Measurements from ENCODE around the gene CACNA1C.

The CACNA1C gene

DNA sequence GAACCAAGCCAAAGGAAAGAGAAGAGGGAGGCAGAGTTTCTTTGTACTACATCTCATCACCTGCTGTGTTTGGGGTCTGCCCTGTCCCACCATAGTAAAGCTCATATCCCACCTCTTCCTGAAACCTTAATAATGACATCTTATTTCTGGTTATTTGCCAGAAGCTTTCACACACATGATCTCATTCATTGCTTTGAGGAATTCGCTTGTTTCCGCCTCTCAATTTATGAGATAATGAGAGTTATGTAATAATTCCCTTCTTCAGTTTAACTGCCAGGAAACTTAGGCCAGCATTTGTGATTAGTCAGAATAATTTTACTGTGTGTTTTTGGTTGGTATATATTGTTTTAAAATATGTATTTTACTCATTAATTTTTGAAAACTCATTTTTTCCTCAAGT lies 205.2 kb downstream of the CACNA1C start:
- no peak for DNase-seq (ENCODE audit: low spot score)

DNA sequence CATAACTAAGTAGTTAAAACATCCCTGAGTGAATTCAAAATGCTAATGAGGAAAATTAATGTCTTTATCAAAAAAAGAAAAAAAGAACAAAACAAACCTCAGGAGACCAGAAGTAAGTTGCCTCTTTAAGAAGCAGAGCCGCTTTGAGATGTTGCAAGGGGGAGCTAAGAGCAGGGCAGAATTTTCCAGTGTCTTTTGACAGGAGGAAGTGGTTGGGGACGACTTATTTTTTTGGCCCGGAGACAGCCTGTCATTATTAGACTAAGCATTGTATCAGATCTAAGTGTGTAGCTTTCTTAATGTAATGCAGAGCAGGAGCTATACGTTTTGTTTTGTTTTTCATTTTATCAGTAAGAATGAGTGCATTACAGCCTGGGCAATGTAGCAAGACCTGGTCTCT lies 206.6 kb downstream of the CACNA1C start:
- DNase-seq (ENCODE audit: low spot score) = no peak

DNA sequence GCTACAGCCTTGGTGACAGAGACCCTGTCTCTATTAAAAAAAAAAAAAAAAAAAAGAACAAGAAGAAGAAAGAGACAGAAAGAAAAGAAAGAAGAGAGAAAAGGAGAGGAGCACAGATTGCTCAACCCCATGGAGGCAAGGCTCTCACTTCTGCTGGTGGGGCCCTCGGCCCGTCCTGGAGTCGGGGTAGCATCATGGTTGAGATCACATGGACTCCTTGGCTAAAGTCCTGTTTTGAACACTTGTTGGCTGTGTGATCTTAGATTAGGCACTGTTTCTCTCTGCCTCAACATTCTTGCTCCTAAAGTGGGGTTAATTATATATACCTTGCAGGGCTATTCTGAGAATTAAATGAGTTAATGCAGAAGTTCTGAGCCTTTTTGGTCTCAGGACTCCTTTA lies 207.7 kb downstream of the CACNA1C start:
- no peak for DNase-seq (ENCODE audit: low spot score)

DNA sequence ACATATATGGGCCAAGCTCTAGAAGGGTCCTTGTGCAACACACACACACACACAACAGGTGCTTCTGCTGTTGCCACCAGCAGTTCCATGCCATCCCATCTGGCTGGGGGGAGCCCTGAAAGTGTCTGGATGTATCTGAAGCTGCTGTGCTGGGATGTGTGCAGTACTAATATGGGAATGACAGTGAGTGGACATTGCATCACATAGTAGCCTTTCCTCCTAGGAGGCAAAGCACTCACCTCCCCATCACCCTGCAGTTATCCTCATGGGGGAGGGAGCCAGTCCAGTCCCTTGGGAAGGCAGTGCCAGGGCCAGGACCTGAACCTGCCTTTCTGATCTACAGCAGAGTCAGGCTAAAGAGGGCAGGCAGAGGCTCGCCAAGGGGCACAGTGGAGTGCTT lies 208.9 kb downstream of the CACNA1C start:
- no peak for DNase-seq (ENCODE audit: low spot score)

DNA sequence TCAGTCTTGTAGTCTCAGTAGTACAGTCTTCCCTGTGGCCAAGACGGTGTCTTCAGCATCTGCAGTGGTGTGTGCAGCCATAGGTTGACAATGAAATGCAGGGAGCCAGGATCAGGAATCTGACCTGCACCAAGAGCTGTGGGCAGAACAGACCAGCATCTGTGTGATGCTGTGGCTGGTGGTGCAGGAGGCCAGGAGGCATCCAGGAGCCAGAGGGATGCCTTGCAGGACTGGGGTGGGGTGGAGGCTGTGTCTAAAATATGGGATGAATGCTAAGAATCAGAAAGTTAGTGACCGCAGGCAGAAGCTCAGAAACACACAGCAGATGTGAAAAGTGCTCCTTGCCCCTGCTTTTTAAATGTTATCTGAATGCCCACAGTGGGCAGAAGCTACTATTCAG lies 209.7 kb downstream of the CACNA1C start:
- no peak for DNase-seq (ENCODE audit: low spot score)

DNA sequence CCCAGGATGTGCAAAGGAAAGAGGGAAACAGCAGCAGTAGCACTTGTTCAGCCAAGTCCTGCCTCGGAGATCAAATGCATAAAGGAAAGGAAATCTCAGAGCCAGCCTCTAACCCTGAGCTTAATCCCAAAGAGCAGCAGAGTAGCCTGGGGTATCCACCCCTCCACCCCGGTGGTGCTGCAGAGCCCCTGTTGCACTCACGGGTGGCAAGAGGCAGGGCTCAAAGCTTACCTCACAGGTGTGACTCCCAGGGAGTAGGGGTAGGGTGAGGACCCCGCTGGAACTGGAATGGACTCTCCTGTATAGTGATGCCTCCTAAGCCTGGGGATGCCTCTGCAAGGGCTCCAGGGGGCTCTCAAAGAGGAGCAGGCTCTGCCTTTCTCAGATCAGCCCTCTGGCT lies 211.1 kb downstream of the CACNA1C start:
- DNase-seq (ENCODE audit: low spot score) = no peak

DNA sequence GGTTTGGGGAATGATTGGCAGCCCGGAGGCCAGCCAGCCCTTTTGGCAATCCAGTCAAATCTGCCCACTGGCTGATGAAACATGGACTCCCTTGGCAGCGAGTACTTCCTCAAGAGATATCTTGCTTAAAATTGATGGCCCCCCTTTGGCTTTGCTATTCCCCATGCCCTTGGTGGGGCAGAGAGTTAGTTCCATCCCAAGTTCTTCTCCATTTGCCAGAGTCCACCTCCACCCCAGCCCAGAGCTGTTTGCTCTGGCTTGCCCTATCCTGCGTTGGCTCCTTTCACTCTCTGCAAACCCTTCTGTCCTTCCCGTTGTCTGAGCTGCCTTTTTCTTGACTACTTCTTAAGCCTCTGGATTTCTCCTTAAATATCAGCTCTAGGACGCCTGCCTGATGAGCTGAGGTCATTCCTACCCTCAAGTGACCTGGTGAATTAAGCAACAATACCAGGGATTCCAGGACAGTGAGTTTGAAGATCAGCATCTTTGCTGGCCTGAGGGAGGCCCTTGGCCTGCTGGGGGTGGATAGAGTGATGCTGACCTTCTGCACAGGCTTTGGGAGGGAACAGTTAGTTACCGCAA lies 212.0 kb downstream of the CACNA1C start:
- no peak for DNase-seq (ENCODE audit: low spot score)

DNA sequence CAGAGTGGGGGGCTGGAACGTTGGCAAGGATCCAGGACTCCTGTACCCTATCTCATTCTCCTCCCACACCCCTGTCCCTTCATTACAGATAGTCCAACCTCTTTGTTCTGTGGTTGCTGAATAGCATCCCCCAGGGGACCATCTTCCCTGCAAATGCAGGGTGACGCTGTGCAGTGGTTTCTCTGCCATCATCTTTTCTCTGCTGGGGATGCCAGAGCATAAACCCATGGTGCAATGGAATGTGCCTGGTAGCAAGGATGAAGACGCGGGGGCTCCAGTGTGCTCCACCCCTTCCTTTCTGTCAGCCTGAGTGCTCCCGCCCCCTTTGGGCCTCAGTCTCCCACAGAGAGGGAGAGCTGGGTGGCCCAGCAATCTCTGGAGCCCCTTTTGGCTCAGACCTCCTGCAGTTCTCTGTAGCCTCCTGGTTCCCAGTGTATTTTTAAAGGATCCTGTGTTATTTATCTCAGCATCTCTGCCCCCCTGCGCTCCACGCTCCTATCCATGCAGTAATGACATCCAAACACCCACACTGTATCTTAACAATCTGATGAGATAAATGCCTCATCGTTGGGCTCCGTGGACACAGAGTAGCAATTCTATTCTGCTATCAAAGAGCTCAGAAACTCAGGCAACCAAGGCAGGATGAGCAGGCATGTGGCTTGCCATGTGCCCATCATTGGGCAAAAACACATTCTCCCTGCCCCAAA lies 212.8 kb downstream of the CACNA1C start:
- no peak for DNase-seq (ENCODE audit: low spot score)

DNA sequence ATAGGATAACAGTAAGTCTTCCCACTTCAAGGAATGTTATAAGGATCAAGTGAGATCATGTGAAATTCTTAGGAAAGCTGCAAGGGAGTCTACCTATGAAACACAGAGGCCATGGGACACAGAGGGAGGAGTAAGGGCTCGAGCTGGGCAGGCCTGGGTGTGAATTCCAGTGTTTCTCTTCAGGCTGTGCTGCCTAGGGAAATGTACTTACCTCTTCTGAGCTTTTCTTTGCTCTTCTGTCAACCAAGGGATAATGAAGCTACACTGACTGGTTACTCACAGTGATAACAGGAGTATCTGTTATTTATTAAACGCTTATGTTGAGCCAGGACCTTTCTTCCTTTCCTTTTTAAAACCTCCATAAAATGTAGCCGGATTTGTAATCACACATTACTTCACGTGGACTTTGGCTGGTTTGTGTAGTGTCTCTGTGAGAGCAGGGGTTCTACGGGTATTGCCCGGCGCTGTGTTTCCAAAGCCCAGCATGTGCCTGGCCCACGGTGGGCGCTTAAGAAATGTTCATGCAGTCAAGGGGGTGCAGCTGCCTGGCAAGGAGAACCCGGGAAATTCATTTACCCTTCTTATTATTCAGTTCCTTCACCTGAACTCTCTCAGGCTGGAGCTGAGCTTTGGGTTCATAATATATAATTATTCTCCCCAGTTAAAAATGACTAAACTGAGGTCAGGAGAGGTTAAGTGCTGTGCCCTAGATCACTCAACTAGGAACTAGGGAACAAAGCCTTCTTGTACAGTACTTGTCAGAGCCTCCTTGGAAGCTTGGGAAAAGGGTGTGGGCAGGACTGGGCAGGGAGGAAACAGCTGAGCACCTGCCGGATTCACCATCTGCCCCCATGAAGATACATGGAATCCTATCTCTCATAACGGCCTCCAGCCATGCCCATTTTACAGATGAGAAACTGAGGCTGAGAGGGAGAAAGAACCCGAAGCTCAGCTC lies 214.2 kb downstream of the CACNA1C start:
- DNase-seq (ENCODE audit: low spot score) = no peak

DNA sequence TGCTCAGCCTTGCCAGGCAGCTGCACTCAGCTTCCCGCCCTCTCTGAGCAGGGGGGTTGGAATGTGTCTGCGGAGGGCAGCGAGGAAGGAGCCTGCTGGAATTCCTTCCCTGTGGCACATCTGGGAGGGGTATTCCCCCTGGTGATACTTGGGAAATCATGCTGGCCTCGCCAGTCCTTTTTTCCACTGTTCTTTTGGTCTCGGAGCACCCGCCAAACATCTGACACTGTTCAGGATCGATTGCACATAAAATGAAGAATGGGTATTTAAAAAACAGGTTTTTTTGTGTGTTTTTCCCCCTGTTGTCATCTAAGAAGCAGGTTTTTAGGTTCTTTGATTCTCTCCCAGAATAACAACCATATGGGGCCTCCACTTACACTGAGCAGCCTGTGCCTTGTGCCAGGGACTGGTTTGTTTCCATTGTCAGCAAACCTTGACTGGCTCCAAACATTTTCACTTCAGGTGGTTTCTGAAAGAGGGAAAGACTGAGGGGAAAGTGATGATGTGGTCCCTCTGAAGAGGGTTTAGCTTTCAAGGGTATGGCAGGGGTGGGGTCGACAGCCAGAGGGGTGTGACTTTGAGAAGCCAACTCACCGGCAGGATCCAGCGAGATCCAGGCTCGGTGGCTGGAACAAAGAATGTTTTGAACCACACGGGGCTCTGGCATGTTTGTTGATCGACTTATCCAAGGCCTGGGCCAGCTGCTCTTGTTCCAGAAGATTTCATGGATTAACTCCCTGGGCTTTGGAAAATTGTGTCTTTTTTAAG lies 215.1 kb downstream of the CACNA1C start:
- no peak for DNase-seq (ENCODE audit: low spot score)

DNA sequence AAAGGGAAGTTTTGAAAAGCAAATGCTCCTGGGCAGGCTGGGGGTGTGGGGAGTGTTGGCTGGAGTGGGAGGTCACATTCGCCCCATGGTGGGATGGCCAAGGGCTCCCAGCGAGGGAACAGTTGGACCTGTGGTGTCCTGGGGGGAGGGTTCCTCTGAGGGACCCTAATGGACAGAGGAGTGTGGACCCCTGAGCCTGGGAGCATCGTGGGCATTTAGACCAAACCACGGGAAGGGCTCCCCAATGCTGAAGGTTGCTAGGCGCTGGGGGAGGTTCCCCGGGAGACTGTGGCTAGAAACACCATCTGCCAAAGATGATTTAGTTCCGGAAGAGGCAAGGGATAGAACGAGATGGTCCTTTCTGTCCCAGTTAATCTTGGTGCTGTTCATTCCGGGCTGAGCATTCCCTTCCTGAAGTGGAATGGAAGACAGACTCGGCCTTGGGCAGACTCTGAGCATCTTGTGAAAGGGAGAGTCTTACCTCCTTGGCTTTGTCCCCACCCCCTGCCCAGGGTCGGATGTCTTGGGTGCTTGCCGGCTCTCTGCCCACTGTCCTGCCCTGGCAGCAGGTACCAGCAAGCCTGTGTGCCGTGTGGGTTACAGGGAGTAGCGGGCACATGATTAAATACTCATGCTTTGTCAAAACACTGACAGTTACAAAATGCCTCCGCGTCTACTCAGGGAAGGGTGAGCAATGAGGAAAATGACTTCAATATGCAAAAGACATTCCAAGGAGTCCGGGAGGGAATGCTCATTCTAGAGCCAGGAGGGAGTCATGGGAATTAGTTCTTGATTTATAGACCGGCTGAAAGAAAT lies 215.9 kb downstream of the CACNA1C start:
- no peak for DNase-seq (ENCODE audit: low spot score)

DNA sequence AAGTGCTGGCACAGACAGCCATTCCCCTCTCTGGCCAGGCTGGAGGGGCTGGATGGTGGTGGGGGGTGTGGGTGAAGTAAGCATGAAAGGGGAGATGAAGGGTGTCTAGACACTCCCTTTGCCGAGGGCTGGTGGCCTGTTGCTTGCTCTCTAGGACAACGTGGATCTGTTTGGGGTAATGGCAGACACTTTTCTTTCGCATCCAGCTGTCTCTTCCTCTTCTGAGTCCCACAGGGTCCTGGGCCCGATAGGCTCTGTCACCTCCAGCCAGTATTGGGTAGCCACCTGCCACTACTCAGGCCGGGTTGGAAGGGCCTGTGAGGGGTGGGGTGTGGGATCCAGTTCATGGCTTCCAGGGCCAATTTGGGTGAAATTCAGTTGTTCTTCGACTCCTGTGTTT lies 218.1 kb downstream of the CACNA1C start:
- DNase-seq (ENCODE audit: low spot score) = no peak

DNA sequence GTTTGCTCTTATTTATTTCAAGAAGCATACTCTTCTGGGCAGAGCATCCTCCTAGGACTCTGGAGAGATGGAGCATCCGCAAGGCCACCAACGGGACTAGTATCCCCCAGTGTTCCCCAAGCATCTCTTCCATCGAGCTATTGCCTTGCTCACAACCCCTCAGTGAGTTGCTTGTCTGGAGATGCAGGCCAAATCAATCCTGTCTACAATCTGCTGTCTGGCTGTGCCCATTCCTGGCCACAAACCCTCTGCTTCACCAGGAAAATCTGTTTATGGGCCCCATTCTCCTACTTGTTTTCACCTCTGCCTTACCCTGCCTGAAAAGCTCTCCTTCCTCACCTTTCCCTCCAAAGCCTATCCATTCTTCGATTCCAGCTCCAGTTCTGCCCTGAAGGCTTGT lies 219.2 kb downstream of the CACNA1C start:
- DNase-seq (ENCODE audit: low spot score) = no peak

DNA sequence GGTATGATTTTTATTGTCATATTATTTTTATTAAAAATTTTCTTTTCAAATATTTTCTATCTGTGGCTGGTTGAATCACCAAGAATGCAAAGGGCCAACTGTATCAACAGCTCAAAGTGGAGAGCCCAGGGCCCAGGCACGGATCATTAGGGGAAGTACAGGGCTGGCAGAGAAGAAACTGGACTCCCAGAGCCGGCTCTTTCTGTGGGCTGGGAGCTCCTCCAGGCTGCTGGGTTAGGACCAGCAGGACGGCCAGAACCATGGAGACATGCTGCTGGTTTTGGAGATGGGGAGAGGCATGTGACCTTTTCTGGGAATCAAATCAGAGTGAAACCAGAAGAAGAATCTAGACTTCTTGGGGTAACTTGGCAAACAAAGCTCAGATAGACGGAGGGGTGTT lies 220.5 kb downstream of the CACNA1C start:
- no peak for DNase-seq (ENCODE audit: low spot score)

DNA sequence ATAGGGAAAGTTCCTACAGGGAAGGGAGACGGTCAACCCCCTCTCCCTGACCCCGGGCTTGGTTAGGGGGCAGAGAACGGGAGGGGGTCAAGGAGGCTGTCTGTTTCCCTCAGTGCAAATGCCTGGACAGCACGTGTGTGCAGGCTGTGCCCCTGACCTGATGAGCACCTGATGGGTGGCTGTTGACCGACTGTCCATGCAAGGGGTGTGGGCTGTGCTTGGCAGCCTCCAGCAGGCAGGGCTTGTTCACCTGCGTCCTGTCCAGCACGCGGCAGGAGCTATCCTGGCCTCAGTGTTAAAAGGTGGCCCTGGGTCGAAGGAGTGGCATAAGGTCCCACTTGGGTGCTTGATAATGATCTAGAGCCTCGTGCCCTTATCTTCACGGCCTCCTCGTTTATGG lies 221.0 kb downstream of the CACNA1C start:
- DNase-seq (ENCODE audit: low spot score) = no peak

DNA sequence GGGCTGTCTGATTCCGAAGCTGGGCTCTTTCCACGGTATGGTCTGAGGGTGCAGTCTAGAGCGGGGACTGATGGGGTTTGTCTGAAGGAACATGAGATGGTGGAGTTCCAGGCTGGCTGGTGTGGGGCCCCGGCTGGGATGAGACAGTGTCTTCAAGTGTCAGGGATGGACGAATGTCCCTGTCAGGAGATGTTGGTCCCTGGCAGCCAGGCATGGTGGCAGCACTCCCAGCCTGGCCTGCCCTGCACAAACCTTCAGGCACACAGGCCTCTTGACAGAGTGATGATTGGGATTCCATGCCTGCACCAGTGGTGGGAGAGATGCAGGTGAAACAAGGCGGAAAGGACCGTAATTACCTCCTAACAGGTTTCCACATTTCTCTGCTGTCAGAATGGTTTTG lies 221.9 kb downstream of the CACNA1C start:
- DNase-seq (ENCODE audit: low spot score) = no peak

DNA sequence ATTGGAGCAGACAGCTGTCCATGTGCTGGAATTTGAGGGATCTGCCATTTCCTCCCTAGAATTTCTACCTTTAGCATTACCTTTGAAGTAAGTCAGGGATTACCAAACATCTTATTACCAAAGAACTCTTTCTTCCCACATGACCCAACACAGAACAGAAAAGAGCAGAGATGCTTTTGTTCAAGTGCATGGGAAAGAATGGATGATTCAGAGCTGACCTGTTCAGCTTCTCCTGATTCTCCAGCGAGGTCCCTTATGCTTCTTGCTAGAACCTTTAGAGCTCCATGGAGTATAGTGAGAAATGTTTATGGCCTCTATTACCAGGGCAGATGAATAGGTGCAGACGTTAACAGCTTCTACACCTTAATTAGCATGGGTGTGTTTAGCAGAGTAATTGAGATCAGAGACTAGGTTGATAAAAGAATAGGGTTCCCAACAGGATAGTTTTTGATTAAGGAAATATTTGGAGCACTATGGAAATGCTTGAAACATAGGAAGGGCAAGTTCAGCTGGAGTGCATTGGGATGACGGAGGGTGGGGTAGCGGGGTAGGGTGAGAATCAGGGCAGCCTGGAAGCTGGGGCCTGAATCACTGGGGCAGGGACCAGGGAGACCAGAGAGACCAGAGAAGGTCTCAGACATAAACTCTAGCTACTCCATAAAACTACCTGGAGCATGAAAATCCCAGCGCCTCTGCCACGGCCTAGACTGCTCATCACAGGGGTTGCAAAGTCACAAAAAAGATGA lies 223.7 kb downstream of the CACNA1C start:
- DNase-seq (ENCODE audit: low spot score) = no peak

DNA sequence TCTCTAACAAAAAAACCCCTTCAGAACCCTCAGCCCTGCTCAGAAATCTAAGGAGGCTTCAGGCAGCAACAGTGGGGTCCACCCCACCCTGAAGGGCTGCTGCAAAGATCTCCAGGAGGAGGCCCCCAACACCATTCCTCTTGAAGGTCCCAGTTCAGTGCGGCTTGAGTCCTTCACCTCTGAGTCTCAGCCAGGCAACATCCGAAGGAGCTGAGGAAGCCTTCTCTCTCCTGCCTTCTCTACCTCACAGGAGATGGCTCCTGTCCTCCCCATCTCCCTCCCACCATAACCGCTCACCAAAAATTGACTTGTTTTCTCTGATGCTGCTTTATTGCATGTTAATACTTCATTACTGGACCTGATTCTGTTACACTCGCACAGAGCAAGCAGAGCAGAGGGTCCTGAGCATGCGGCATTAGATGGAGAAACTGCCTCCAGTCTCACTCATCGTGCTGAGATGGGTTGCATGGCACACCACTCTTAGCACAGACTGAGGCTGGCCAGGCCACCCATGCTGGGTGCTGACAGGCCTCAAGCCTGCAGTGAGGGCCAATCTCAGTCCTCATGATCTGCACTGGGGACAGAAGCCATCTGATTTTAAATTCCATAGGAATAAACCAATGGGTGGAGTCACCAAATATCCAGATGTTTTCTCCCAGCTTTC lies 224.8 kb downstream of the CACNA1C start:
- no peak for DNase-seq (ENCODE audit: low spot score)

DNA sequence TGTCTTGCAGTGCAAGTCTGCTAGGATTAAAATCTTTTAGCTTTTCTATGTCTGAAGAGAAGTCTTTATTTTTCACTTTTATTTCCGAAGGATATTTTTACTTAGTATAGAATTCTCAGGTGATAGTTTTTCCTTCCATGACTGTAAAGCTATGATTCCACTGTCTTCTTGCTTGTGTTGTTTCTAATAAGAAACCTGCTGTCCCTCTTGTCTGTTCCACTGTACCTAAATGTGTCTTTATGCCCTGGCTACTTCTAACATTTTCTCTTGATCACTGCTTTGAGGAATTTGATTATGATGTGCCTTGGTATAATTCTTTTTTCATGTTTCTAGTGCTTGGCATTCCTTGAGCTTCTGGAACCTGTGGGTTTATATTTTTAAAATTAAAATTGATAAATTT lies 228.7 kb downstream of the CACNA1C start:
- no peak for DNase-seq (ENCODE audit: low spot score)

DNA sequence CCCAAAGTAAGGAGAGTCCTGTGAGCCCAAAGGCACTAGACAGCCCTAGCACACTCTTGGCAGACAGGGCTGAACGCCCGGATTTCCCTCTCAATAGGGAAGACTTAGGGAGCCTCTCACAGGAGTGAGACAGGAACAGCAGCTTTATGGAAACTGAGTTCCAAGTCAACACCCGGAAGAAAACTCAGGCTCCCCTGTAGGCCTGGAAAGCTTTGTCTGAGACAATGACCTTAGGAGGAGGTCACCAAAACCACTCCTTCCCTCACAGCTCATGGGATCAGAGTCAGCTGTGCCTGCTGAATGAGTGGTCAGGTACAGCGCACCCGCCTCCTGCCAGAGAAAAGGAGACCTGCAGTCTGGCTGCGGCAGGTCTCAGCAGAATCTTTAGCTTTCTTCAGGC lies 229.5 kb downstream of the CACNA1C start:
- no peak for DNase-seq (ENCODE audit: low spot score)

All from germinal center (tissue), 1 donor.